Thyroid gland (tissue), 4 donors: ENCODE measurements around the gene ANGPT4. TPM values are rescaled to one million over a fixed set of nuclear protein-coding genes. Genes with fewer than 3 reads are reported as not detected.

ENCODE experiments used
- DNase-seq, 2 donors: peaks; one replicate each; pipeline ENCODE4 v3.0.0-alpha.2; 2019
- H3K27ac ChIP-seq, 3 donors: fragments of 200-600 bp; sonication (generic); 1 replicate in 2 of 3; 2 replicates in 1 of 3; pipeline ENCODE4 v1.5.1; 2016 to 2019; ENCODE audit warnings: mild to moderate bottlenecking in 1 of 3, moderate library complexity in 1 of 3
- H3K27me3 ChIP-seq: fragments of 200-600 bp; sonication (generic); one replicate; pipeline ENCODE4 v1.5.1; 2019
- H3K36me3 ChIP-seq, 2 donors: fragments of 200-600 bp; sonication (generic); one replicate each; pipeline ENCODE4 v1.5.1; 2016 to 2019
- H3K4me1 ChIP-seq, 2 donors: fragments of 200-600 bp; sonication (generic); one replicate each; pipeline ENCODE4 v1.5.1; 2017 to 2019
- H3K4me3 ChIP-seq, 3 donors: fragments of 200-600 bp; sonication (generic); replicated peaks in 1 of 3; 1 replicate in 2 of 3; 2 replicates in 1 of 3; pipeline ENCODE4 v1.5.1; 2016; ENCODE audit warnings: mild to moderate bottlenecking in 1 of 3
- H3K9me3 ChIP-seq: fragments of 200-600 bp; sonication (generic); one replicate; pipeline ENCODE4 v1.5.1; 2017
- CTCF ChIP-seq, 6 experiments: fragments of 200-600 bp in 3 of 6; fragments of 450-650 bp in 3 of 6; sonication (generic) in 3 of 6; IDR thresholded peaks; one replicate each; pipeline ENCODE4 v1.5.1; 2016 to 2019; ENCODE audit warnings: antibody characterized with exemption in 6 of 6, mild to moderate bottlenecking in 2 of 6, inconsistent platforms in 1 of 6, moderate library complexity in 1 of 6
- POLR2A ChIP-seq, 2 donors: fragments of 450-650 bp; IDR thresholded peaks; one replicate each; pipeline ENCODE4 v1.6.1; 2017; ENCODE audit warnings: antibody characterized with exemption in 2 of 2, mild to moderate bottlenecking in 2 of 2, moderate library complexity in 1 of 2
- WGBS, 2 donors: methylation state at CpG; one replicate each; pipeline ENCODE4 v1.1.5; 2017; 5-methylcytosine and 5-hydroxymethylcytosine counted together
- intact Hi-C: fragments of 100-400 bp; cut with DNase I; formaldehyde crosslinking; loops from one replicate; pipeline ENCODE4 v1.15.1; 2023
- total RNA-seq, 4 donors: library from RNA; depleted of rRNA; stranded (reverse); fragments of >200 nt; gene quantifications; one replicate each; pipeline ENCODE4 v1.2.3, GENCODE V29; 2016

Gene ANGPT4
- total RNA-seq, 4 donors from 2014 or later: 0.40 to 3.8 (median 3.2) TPM

- DNase-seq: no peak
- Histone ChIP-seq H3K4me3 (no peak overlapping the region), H3K36me3 (no peaks in the 10 kb centered on the region), H3K4me1 (peaks cover 12% of the 10 kb centered on the region in 2 donors), H3K27ac (no peak overlapping the region), H3K27me3 (no peaks in the 10 kb centered on the region), H3K9me3 (no peaks in the 10 kb centered on the region)
- 68 to 80% methylated on average over 3 to 4 of the region's 4 CpGs for WGBS, 2 donors
- intact Hi-C loops: no loop called here
- no peak for TF ChIP-seq POLR2A (IDR thresholded peaks at IDR 0.05)
- no peak for TF ChIP-seq CTCF (IDR thresholded peaks at IDR 0.05)
Measured at GRCh38 chr20:922781-923180, 6.6 kb upstream of the ANGPT4 start.

GRCh38 chr20:921068-921467 lies 4.9 kb upstream of the ANGPT4 start:
- TF ChIP-seq CTCF (IDR thresholded peaks at IDR 0.05): no peak
- no peak for TF ChIP-seq POLR2A (IDR thresholded peaks at IDR 0.05)
- H3K4me3 ChIP-seq: no peak overlapping the region
- H3K9me3 ChIP-seq: no peaks in the 10 kb centered on the region
- no peak for DNase-seq
- H3K27ac ChIP-seq: no peak overlapping the region
- no peaks in the 10 kb centered on the region for H3K36me3 ChIP-seq
- H3K27me3 ChIP-seq: no peaks in the 10 kb centered on the region
- 93 to 100% methylated on average over 2 to 3 of the region's 5 CpGs for WGBS, 2 donors
- intact Hi-C loops: no loop called here
- peaks cover 23% of the 10 kb centered on the region in 2 donors for H3K4me1 ChIP-seq

- intact Hi-C loops: no loop called here
- WGBS, 2 donors: 76 to 86% methylated on average over 4 of the region's 4 CpGs
- Histone ChIP-seq H3K9me3 (no peaks in the 10 kb centered on the region), H3K4me1 (peaks cover 31% of the 10 kb centered on the region in 2 donors), H3K4me3 (no peak overlapping the region), H3K36me3 (no peaks in the 10 kb centered on the region), H3K27ac (no peak overlapping the region), H3K27me3 (no peaks in the 10 kb centered on the region)
- no peak for DNase-seq
- TF ChIP-seq POLR2A (IDR thresholded peaks at IDR 0.05) (no peak), CTCF (IDR thresholded peaks at IDR 0.05) (no peak)
Measured at GRCh38 chr20:920311-920710, 4.2 kb upstream of the ANGPT4 start.

GRCh38 chr20:919491-919916 lies 3.4 kb upstream of the ANGPT4 start:
- no peaks in the 10 kb centered on the region for H3K9me3 ChIP-seq
- 80 to 85% methylated on average over 5 of the region's 5 CpGs for WGBS, 2 donors
- H3K27ac ChIP-seq: no peak overlapping the region
- TF ChIP-seq CTCF (IDR thresholded peaks at IDR 0.05) (no peak), POLR2A (IDR thresholded peaks at IDR 0.05) (no peak)
- no peaks in the 10 kb centered on the region for H3K27me3 ChIP-seq
- DNase-seq: no peak
- no peaks in the 10 kb centered on the region for H3K36me3 ChIP-seq
- intact Hi-C loops: no loop called here
- H3K4me1 ChIP-seq: peaks cover 36 to 39% of the 10 kb centered on the region in 2 donors
- no peak overlapping the region for H3K4me3 ChIP-seq

GRCh38 chr20:917416-917815 lies 1.3 kb upstream of the ANGPT4 start:
- Histone ChIP-seq H3K27ac (peak overlapping the region; percentile 33 to 71 (median 64)), H3K27me3 (no peaks in the 10 kb centered on the region), H3K36me3 (no peaks in the 10 kb centered on the region), H3K4me3 (no peak overlapping the region), H3K9me3 (no peaks in the 10 kb centered on the region), H3K4me1 (peaks cover 36 to 42% of the 10 kb centered on the region in 2 donors)
- peak; percentile 74 to 76 for DNase-seq
- no peak for TF ChIP-seq POLR2A (IDR thresholded peaks at IDR 0.05)
- TF ChIP-seq CTCF (IDR thresholded peaks at IDR 0.05): no peak
- intact Hi-C loops: no loop called here
- WGBS, 2 donors: 26 to 35% methylated on average over 4 of the region's 4 CpGs
